Neural cell (in vitro differentiated cells): ENCODE results near the gene ELOVL7. TPM values are rescaled to one million over a fixed set of nuclear protein-coding genes. Genes with fewer than 3 reads are reported as not detected.

Source experiments
- H2AFZ ChIP-seq: fragments of 200-600, 300-800 bp; sonication (generic), shearing (Covaris generic); 2 replicates; pipeline ENCODE4 v1.6.0; 2014; ENCODE audit warnings: low read depth, mild to moderate bottlenecking, antibody characterized with exemption, low read length, moderate library complexity
- H3F3A ChIP-seq: fragments of 200-600 bp; shearing (Covaris generic); 2 replicates; pipeline ENCODE4 v1.6.1; 2016; ENCODE audit warnings: mild to moderate bottlenecking, moderate library complexity, mixed read lengths, antibody characterized with exemption, low read length; ENCODE audit not compliant: insufficient read depth, poor library complexity, severe bottlenecking
- H3K27ac ChIP-seq: fragments of 200-600, 300-800 bp; sonication (generic), shearing (Covaris generic); 2 replicates; pipeline ENCODE4 v1.5.1; 2014; ENCODE audit warnings: mild to moderate bottlenecking, low read length, moderate library complexity
- H3K27me3 ChIP-seq: fragments of 300-800, 200-600 bp; sonication (generic), shearing (Covaris generic); 2 replicates; pipeline ENCODE4 v1.6.0; 2014; ENCODE audit warnings: mild to moderate bottlenecking, low read depth, low read length, moderate library complexity; ENCODE audit not compliant: insufficient read depth
- H3K36me3 ChIP-seq: fragments of 300-800, 200-600 bp; sonication (generic), shearing (Covaris generic); 2 replicates; pipeline ENCODE4 v1.5.1; 2014; ENCODE audit warnings: mild to moderate bottlenecking, antibody characterized with exemption, low read length, moderate library complexity; ENCODE audit not compliant: insufficient read depth
- H3K4me2 ChIP-seq: fragments of 300-800, 200-600 bp; sonication (generic), shearing (Covaris generic); 2 replicates; pipeline ENCODE4 v1.6.0; 2014; ENCODE audit warnings: mild to moderate bottlenecking, low read length
- H3K4me3 ChIP-seq: fragments of 300-800, 200-600 bp; sonication (generic), shearing (Covaris generic); 2 replicates; pipeline ENCODE4 v1.5.1; 2014; ENCODE audit warnings: mild to moderate bottlenecking, low read length, moderate library complexity
- H3K79me2 ChIP-seq: fragments of 200-600 bp; shearing (Covaris generic); replicated peaks from 2 replicates; pipeline ENCODE4 v1.6.0; 2014; ENCODE audit warnings: mild to moderate bottlenecking, low read length, moderate library complexity; ENCODE audit not compliant: insufficient read depth
- H3K9ac ChIP-seq: fragments of 300-800, 200-600 bp; sonication (generic), shearing (Covaris generic); 2 replicates; pipeline ENCODE4 v1.6.1; 2016; ENCODE audit warnings: mild to moderate bottlenecking, low read length, mixed read lengths
- H3K9me2 ChIP-seq: fragments of 200-600 bp; shearing (Covaris generic); 2 replicates; pipeline ENCODE4 v1.6.1; 2016; ENCODE audit warnings: mild to moderate bottlenecking, low read length, mixed read lengths; ENCODE audit not compliant: insufficient read depth
- H3K9me3 ChIP-seq: fragments of 200-600, 300-800 bp; sonication (generic), shearing (Covaris generic); 2 replicates; pipeline ENCODE4 v1.6.1; 2016; ENCODE audit warnings: mild to moderate bottlenecking, mixed run types, low read length, moderate library complexity, mixed read lengths
- H4K20me1 ChIP-seq: fragments of 200-600 bp; shearing (Covaris generic); 2 replicates; pipeline ENCODE4 v1.6.1; 2016; ENCODE audit warnings: mild to moderate bottlenecking, mixed run types; ENCODE audit not compliant: insufficient read depth
- EP300 ChIP-seq: fragments of 450-650 bp; conservative IDR thresholded peaks from 2 replicates; pipeline ENCODE4 v1.6.1; 2014; ENCODE audit warnings: antibody characterized with exemption, mild to moderate bottlenecking, moderate library complexity; ENCODE audit not compliant: poor library complexity, severe bottlenecking
- EZH2 ChIP-seq: fragments of 200-600, 300-800 bp; shearing (Covaris generic), sonication (generic); IDR thresholded peaks from 2 replicates; pipeline ENCODE4 v1.6.1; 2014; ENCODE audit warnings: antibody characterized with exemption, low read length, borderline replicate concordance, mild to moderate bottlenecking; ENCODE audit not compliant: insufficient read depth, poor library complexity, severe bottlenecking
- MXI1 ChIP-seq: fragments of 450-650 bp; conservative IDR thresholded peaks from 2 replicates; pipeline ENCODE4 v1.6.1; 2014; ENCODE audit warnings: antibody characterized with exemption, mild to moderate bottlenecking; ENCODE audit not compliant: poor library complexity, severe bottlenecking
- POLR2AphosphoS5 ChIP-seq: IDR thresholded peaks from 2 replicates; pipeline ENCODE4 v1.6.1; 2012
- RAD21 ChIP-seq: fragments of 450-650 bp; conservative IDR thresholded peaks from 2 replicates; pipeline ENCODE4 v1.6.1; 2014; ENCODE audit warnings: antibody characterized with exemption, mild to moderate bottlenecking, moderate library complexity
- SMC3 ChIP-seq: fragments of 450-650 bp; conservative IDR thresholded peaks from 2 replicates; pipeline ENCODE4 v1.6.1; 2014; ENCODE audit warnings: antibody characterized with exemption, mild to moderate bottlenecking, moderate library complexity; ENCODE audit not compliant: poor library complexity
- TAF1 ChIP-seq: IDR thresholded peaks from 2 replicates; pipeline ENCODE4 v1.6.1; 2012; ENCODE audit warnings: low read depth
- polyA plus RNA-seq: library from polyadenylated mRNA; depleted of rRNA; stranded (reverse); fragments of >200 nt; gene quantifications from 2 replicates; pipeline ENCODE4 v1.2.3, GENCODE V29; 2014
- TF ChIP-seq, protein P1 (sequence below): fragments of 450-650 bp; IDR thresholded peaks from 2 replicates; pipeline ENCODE4 v1.5.1; 2014; ENCODE audit warnings: antibody characterized with exemption, mild to moderate bottlenecking, moderate library complexity; ENCODE audit not compliant: poor library complexity, severe bottlenecking
- TF ChIP-seq, protein P2 (sequence below): IDR thresholded peaks from 2 replicates; pipeline ENCODE4 v1.6.1; 2012; ENCODE audit warnings: borderline replicate concordance

ELOVL7 gene
- polyA plus RNA-seq, 1 donor from 2014 or later = 3.9 TPM

DNA sequence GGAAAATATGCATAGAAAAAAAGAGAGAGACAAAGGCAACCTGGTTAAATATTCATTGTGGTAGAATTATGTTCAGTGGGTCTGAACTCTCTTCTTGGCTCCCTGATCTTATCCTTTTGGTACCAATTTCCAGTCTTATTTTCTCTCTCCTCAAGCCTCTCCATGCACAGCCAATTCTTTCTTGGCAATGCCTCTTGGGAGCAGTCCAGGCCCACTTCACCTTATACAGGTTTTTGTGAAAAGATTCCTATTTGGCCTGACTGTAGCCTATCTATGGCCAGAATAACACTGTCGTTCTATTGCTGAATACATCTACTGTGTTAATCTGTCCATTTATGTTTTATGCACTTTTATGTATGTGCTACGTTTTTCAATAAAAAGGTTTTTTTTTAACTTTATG lies 2.7 kb downstream of the ELOVL7 start:
- Histone ChIP-seq H3K36me3 (no peaks in the 10 kb centered on the region), H3K9ac (no peak overlapping the region), H3K4me2 (no peak overlapping the region), H3K9me2 (no peaks in the 10 kb centered on the region), H3K9me3 (no peaks in the 10 kb centered on the region), H3K4me3 (no peak overlapping the region), H3K79me2 (no peaks in the 10 kb centered on the region), H2AFZ (no peak overlapping the region), H3K27ac (no peak overlapping the region), H3K27me3 (peaks cover 38% of the 10 kb centered on the region), H4K20me1 (no peaks in the 10 kb centered on the region), H3F3A (no peaks in the 10 kb centered on the region)
- TF ChIP-seq RAD21 (no peak), TAF1 (no peak), POLR2AphosphoS5 (no peak)
- TF ChIP-seq, protein P1, sequence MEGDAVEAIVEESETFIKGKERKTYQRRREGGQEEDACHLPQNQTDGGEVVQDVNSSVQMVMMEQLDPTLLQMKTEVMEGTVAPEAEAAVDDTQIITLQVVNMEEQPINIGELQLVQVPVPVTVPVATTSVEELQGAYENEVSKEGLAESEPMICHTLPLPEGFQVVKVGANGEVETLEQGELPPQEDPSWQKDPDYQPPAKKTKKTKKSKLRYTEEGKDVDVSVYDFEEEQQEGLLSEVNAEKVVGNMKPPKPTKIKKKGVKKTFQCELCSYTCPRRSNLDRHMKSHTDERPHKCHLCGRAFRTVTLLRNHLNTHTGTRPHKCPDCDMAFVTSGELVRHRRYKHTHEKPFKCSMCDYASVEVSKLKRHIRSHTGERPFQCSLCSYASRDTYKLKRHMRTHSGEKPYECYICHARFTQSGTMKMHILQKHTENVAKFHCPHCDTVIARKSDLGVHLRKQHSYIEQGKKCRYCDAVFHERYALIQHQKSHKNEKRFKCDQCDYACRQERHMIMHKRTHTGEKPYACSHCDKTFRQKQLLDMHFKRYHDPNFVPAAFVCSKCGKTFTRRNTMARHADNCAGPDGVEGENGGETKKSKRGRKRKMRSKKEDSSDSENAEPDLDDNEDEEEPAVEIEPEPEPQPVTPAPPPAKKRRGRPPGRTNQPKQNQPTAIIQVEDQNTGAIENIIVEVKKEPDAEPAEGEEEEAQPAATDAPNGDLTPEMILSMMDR = no peak
- TF ChIP-seq, protein P2, sequence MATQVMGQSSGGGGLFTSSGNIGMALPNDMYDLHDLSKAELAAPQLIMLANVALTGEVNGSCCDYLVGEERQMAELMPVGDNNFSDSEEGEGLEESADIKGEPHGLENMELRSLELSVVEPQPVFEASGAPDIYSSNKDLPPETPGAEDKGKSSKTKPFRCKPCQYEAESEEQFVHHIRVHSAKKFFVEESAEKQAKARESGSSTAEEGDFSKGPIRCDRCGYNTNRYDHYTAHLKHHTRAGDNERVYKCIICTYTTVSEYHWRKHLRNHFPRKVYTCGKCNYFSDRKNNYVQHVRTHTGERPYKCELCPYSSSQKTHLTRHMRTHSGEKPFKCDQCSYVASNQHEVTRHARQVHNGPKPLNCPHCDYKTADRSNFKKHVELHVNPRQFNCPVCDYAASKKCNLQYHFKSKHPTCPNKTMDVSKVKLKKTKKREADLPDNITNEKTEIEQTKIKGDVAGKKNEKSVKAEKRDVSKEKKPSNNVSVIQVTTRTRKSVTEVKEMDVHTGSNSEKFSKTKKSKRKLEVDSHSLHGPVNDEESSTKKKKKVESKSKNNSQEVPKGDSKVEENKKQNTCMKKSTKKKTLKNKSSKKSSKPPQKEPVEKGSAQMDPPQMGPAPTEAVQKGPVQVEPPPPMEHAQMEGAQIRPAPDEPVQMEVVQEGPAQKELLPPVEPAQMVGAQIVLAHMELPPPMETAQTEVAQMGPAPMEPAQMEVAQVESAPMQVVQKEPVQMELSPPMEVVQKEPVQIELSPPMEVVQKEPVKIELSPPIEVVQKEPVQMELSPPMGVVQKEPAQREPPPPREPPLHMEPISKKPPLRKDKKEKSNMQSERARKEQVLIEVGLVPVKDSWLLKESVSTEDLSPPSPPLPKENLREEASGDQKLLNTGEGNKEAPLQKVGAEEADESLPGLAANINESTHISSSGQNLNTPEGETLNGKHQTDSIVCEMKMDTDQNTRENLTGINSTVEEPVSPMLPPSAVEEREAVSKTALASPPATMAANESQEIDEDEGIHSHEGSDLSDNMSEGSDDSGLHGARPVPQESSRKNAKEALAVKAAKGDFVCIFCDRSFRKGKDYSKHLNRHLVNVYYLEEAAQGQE = no peak

DNA sequence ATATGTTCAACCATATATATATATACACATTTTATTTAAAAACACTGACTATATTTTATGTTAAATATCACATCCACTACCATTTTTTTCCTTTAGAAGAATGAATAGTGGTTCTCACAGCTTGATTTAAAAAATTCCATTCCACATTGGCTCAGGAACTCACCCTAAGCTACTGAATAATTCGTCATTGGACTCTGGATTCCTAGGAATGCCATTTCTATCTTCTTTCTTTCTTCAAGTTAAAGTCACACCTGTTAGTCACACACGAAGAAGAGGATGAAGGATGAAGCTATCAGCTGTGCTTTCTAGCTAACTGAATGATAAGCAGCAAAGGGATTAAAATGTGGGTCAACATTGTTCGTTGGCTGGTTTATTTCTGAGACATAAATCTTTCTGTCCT lies 7.9 kb downstream of the ELOVL7 start:
- Histone ChIP-seq H3F3A (no peaks in the 10 kb centered on the region), H3K9me3 (no peaks in the 10 kb centered on the region), H3K27ac (no peak overlapping the region), H3K9ac (no peak overlapping the region), H2AFZ (no peak overlapping the region), H3K27me3 (peaks cover 6% of the 10 kb centered on the region), H3K4me2 (no peak overlapping the region), H3K9me2 (no peaks in the 10 kb centered on the region), H3K79me2 (no peaks in the 10 kb centered on the region), H4K20me1 (no peaks in the 10 kb centered on the region), H3K36me3 (no peaks in the 10 kb centered on the region), H3K4me3 (no peak overlapping the region)
- no peak for TF ChIP-seq EZH2
- no peak for TF ChIP-seq TAF1
- TF ChIP-seq, protein P1 = no peak
- no peak for TF ChIP-seq POLR2AphosphoS5
- TF ChIP-seq RAD21 = no peak
- TF ChIP-seq EP300 = no peak
- TF ChIP-seq SMC3 = no peak
- TF ChIP-seq, protein P2 = no peak
- TF ChIP-seq MXI1 = no peak
